HG03103 (cell line): Measurements from ENCODE around the gene GPR108.

Experiments
- ATAC-seq: cut with Tn5 transposase; IDR thresholded peaks from one replicate; pipeline ENCODE4 v1.9.1; 2021; ENCODE audit warnings: low read depth; ENCODE audit not compliant: unreplicated experiment

The GPR108 gene

DNA sequence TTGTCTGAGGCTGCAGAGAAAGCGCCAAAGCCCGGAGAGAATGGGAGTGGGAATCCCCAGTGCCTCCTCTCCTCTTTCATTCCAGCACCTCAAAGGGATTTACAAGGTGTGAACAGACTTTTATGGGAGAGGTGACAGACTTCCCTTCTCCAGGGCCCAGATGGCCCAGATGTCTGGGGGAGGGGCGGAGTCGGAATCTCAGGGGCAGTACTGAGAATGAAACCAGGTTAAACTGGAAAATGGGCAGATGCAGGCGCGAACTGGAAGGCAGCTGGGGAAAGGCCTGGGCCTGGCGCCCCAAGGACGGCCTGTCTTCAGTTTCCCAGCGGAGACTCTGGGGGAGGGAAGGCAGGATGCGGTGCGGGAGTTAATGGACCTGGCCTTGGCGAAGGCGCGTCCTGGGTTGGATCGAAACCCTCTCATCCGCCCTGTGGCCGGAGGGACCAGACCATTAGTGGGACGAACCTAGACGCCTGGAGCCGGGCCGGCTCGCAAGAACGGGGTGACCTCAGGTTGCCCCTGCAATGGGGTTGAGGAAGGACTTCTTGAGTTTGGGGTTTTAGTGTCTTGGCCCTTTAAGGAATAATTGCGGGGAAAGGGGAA, 1.5 kb upstream of the GPR108 start:
- ATAC-seq, result no peak

DNA sequence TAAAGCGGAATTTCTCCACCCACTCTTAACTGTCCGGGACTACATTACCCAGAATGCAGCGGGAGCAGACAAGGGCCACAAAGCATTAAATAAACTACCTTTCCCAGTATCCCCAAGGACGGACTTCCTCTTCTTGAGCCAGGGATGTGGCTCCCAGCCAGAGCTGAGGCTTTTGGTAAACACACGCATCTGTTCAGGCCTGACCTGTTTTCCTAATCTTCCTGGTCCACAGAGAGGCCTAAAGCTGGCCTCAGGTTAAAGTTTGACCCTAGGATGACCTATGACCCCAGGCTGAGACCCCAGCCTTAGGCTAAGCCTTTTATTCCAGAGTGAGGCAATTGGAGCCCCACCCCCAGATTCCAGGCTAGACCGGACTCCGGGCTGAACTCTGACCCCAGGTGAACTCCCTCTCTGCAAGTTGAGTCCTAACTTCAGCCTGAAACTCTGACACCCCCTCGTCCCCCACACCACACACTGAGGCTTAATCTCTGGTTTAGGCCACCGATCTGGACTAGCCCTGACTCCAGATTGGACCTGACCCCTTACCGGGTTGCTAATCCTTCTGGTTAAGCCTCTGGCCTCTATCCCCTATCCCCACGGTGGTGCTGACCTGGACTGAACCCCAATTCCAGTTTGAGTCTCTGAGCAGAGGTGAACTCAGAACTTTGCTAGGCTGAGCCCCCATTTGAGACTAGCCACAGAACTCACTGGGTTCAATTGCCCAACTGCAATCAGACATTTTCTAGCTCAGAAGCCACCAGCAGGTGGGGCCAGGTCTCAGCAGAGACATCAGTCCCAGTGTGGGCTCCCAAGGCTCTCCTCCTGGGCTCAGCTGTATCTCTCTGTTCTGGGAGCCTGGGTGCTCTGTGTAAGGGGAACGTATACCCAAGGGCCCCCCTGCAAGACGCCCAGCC, 750 bp upstream of the GPR108 start:
- no peak for ATAC-seq

DNA sequence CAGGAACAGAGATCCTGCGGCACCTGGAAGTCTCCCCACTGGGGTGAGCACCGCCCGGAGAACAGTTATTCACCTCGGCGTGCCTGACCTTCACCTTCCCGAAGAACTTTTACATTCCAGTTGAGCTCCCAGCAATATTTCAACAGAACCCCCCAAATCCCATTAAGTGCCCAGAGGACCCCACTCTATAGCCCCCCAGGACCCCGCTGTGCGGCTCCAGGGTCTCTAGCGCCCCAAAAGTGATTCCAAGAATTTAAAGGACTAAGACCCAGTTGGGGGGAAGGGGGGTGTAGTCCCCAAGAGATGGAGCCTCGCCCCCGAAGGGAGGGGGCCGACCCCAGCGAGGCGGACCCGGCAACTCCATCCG, 480 bp downstream of the GPR108 start:
- no peak for ATAC-seq

DNA sequence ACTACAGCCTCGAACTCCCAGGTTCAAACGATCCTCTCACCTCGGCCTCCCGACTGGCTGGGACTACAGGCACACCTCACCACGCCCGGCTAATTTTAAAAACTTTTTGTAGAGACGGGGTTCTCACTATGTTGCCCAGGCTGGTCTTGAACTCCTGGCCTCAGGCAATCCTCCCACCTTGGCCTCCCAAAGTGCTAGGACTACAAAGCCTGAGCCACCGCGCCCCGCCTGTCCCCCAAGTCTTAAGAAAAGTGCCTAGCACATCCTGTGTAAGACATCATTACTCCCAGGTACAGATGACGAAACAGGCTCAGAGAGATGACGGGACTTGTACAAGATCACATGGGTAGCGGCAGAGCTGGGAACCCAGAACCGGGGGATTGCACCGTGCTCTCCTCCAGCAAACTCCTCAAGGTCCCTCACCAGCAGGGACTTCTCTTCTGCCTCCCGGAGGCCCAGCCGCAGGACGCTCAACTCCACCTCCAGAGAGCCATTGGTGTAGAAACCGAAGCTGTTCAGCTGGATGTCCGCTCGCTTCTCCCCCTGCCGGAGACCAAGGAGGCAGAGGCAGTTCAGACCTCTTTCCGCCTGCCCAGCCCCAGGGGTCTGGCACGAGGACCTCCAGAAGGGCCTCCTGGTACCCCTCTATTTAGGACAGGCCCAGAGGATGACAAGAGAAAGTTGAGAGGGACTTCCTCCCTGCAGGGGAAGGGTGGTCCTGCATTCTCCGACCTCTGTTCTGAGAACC, 1.0 kb downstream of the GPR108 start:
- ATAC-seq, result no peak

DNA sequence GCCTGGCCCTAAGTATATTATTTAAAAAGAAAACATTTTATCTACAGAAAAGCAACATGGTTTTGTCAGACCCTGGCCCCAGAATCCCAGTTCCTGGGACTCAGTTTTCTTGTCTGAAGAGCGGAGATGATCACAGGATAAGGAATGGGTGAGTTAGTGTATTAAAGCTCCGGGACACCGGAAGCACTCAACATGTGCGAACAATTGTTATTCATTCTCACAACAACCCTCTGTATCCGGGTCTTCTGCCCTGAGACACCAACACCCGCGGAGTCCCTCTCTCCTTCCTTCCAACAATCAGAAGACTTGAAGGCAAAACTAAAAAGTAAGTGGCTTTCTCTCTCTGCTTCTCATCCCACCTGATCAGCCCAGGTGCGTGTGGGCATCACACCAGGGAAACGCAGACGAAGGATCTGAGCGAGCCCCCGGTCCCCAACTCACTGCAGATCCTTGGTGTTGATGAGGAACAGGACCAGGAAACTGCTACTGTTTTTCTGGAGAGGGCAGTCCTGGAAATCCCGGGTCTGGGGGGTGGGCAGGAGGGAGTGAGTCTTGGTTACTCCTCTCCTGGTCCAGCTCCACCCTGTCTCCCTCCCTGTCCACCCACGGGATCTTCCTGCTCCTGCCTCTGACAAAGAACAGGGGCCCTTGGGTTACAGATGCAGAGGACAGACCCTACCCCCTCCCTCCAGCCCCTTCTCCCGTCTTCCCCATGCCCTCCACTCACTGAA, 2.0 kb downstream of the GPR108 start:
- no peak for ATAC-seq

DNA sequence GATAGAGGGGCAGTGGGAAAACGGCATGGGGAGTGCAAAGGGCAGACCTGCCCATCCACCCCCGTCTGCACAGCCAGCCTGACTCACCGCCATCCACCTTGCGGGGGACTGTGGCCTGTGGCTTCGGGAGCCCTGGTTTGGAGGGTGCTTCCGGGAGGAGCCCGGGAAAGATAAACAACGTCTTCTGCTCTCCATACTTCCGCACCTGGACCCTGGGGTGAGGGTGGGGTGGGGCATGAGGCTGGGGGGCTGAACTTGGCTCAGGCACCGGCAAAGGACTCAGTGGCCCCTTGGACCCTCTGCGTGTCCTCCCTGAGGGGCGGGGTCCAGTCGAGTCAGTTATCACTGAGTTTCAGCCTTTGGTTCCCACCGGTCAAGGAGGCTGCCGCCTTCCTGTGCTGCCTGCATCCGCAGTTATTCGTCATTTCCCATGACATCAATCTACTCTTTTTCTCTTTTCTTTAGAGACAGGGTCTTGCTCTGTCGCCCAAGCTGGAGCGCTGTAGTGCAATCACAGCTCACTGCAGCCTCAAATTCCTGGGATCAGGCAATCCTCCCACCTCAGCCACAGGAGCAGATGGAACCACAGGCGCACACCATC, 3.2 kb downstream of the GPR108 start:
- ATAC-seq, result no peak

DNA sequence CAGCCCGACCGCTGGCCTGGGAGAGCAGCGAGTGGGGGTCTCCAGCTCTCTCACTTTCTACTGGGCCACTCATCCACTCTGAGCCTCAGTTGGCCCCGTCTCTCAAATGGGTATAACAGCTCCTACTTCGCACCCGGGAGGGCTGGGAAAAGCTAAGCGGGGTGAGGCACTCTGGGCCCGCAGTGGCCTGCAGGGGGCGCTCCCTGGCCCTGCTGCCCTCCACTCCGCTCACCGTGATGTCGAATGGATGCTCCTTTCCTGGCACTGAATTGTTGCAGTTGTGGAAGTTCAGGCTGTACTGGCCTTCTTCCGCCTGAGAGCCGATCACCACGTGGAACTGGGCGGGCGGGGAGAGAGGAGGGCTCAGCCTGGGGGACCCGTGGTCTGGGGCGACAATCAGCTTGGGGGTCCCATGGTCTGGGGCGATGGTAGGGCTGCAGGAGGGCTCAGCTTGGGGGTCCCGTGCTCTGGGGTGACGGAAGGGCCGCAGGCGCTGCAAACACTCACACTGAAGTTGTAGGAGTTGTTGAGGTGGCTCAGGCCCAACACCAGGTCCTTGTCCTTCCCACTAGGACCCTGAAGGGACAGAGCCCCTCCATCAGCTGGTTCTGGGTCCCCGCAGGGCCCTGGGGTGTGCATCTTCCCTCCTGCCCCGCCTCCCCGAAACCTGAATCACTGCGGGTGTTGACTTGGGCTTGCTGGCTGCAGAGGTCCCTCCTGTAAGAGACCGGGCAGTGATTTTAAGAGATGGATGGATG, 3.9 kb downstream of the GPR108 start:
- ATAC-seq, result no peak

DNA sequence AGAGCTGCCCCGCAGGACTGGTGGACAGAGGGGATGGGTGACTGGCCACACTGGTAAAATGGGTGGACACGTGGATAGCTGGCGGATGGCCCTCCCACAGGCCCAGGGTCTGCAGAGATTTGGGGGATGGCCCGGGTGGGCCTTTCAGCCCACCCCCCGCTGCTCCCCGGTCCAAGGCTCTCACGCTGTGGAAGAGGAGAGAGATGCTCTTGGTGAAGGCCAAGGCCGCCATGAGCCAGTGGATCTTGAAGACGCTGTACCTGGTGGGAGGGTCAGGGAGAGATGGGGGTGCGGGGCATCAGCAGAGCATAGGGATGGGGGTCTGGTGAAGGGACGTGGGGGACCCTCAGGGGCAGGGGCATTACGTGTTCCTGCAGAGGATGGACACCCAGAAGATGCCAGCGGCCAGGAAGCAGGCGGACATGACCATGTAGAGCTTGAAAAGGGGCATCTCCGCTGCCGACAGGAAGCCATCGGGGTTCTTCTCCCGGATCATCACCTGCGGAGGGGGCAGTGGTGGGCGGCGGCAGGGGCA, 4.5 kb downstream of the GPR108 start:
- no peak for ATAC-seq

DNA sequence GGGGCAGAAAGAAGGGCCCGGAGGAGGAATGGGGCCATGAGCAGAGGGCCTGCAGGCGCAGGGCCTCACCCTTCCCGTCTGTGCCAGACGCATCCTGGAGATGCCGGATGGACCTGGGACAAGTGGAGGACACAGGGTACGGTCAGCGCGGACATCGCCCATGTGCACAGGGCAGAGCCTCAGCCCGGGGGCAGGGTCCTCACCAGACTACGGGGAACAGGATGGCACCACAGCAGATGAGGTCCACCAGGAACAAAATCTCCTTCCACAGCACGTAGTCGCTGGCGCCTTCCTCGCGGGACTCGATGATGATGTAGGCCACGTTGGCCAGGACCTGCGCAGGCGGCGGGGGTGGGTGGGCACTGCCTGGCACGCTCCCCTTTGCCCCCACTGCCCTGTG, 5.6 kb downstream of the GPR108 start:
- no peak for ATAC-seq

DNA sequence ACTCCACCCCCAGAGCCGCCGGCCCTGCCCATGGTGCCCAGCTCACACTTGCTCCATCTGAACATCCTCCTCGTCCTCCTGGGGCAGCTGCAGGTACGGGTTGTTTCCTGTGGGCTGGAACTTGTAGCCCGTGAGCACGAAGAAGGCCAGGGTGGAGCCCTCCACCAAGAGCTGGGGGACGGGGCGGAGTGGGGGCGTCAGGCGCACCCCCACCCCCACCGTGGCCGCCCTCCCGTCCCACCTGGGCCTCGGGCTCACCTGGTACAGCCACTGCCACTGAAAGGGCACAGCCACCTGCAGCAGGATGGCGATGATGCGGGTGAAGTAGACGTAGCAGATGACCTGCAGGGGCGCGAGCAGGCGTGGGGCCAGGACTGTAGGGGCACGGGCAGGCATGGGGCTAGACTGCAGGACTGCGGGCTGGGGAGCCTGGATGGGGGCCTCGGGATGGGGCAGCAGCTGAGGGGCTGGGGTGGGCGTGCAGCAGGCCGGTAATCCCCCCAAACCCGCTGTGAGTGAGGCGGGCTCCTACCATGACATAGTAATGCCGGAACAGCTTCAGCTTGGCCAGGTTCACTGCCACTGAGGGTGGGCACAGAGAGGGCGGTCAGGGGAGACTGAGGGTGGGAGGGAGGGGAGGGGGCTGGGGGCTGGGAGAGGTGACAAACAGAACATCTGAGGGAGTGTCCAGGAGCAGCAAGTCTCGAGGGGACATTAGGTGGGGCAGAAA, 6.3 kb downstream of the GPR108 start:
- ATAC-seq, result no peak

DNA sequence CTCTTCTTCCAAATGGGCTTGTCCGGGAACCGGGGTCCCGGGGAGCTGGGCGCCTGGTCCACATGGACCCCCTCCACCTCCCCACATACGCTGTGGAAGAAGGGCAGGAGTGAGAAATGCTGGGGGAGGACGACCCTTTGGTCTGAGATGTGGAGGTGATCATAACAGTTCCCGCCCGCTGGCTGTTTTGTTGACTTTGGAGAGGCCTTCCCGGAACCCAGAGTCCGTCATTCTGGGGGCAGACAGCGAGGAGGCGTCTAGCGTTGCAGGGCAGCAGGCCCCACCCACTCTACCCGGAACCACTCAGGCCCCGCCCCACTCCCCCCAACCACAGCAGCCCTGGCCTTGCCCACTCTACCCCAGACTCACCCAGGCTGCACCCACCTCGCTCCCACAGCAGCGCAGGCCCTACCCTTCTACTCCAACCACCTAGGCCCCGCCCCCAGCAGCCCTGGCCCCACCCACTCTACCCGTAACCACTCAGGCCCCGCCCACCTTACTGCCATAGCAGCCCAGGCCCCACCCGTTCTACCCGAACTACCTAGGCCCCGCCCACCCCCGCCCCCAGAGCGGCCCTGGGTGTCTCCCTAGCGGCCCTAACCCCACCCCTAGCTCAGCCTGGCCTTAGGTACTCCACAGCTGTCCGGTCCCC, 7.1 kb downstream of the GPR108 start:
- ATAC-seq, result no peak

DNA sequence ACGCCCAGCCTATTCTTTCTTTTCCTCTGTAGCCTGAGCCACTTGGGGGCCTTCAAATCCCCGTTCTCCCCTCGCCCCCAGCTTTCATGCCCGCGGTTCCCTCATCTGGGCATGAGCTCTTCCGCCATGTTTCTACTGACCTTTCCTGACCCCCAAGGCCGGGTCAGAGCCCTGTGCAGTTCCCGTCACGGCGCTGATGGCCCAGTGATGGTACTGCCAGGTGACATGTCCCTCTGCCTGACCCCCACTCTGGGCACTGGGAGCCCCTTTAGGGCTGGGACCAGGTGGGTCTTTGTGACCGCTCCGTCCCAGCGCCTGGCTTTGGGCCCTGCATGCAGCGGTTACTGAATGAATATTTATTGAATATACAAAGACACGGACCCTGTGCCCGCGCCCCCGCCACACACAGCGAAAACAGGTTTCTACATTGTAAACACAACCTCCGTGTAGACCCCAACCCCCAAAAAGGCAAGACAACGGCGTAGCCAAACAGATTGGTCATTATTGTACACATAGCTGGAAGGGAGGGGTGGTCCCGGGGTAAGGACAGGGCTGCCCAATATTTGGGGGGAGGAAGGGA, 7.7 kb downstream of the GPR108 start:
- no peak for ATAC-seq

DNA sequence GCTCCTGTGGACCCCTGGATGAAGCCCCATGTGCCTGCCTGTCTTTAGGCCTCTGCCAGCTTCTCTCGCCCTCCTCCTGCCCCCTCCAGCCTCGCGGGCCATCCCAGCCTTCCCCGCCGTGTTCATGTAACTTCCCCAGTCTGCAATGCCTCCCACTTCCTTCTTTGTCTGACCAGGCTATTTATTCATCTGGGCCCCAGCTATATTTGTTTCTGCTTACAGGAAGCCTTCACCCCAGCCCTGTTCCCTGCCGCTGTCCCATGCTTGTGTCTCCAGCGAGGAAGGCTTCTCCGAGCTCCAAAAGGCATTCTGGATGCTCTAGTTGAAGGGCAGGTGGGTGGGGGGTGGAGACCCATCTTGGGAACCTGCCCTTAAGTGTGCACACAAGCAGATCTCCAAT, 9.0 kb downstream of the GPR108 start:
- ATAC-seq, result no peak

DNA sequence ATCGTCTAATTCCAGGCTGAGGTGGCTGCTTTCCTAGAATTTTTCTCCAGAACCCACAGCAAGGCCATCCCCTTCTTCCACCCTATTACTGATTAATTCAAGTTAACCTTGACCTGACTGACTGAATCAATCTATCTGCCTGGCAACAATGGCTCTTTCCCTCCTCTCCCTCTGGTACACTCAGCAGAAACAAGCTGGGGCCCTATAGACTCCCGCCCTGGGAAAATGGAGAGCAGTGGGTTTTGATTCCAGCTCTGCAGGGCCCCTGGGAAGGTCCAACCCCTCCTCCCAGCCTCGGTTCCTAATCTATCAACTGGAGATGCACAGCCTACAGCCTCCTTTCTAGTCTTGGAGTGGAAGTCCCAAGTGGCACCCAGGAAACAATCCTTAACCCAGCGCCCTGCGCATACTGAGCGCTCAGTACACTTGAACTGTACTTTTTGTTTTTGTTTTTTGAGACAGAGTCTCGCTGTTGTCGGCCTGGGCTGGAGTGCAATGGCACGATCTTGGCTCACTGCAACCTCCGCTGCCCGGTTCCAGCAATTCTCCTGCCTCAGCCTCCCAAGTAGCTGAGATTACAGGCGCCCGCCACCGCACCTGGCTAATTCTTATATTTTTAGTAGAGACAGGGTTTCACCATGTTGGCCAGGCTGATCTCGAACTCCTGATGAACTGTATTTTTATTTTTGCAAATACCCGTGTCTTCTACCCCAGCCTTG, 11.7 kb downstream of the GPR108 start:
- ATAC-seq, result no peak

DNA sequence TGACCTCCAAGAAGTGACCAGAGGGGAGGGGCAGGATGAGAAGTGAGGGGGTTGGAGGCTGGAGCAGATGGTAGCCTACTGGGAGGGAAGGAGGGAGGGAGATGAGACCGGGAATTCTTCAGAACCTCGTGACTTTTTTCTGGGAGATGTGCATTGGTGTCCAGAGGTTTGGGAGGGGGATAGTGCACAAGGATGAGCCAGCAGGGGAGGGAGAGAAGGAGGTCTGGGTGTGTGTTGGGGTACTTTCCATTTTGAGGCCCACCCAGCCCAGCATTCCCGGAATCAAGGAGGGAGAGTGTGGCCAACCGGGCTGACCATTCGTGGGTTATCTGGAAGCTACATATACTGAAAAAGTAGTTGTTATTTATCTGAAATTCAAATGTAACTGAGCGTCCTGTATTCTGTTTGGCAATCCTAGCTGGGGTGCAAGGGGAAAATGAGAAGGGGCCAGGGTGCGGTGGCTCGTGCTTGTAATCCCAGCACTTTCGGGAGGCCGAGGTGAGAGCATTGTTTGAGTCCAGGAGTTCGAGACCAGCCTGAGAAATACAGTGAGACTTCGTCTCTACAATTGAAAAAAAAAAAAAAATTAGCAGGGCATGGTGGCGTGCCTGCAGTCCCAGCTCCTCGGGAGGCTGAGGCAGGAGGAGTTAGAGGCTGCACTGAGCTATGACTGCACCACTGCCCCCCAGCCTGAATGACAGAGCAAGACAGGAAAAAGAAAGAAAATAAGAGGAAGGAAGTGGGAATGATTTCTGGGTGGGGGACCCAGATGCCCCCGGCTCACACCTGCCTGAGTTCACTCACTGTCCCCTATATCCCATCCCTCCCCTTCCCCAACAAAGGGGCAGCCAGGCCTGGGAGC, 12.5 kb downstream of the GPR108 start:
- no peak for ATAC-seq

DNA sequence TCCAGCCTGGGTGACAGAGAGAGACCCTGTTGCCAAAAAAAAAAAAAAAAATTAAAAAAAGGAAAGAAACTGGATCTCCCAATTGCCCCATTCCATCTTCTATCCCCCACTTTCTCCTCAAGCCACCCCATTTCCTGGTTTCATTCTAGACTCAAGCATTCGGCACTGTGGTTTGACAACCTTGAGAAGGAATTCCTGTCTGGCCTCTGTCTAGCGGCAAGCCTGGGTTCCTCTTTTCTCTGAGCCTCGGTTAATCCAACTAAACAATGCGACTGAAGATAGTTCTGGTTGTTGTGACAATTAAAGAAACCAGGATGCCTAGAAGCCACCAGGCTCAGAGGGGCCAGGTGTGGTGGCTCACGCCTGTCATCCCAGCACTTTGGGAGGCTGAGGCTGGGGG, 13.6 kb downstream of the GPR108 start:
- ATAC-seq, result no peak
